GM19372 (cell line): ENCODE data around the gene SAMD8.
"Not testable (repeated sequence)": the region's sequence is repeated elsewhere in the genome, so short reads cannot be mapped to it uniquely, and the experiment has no call there.

ENCODE experiments used
- ATAC-seq: cut with Tn5 transposase; IDR thresholded peaks from one replicate; pipeline ENCODE4 v1.9.1; 2021; ENCODE audit warnings: mild to moderate bottlenecking, low read depth, moderate library complexity; ENCODE audit not compliant: unreplicated experiment

The SAMD8 gene

GRCh38 chr10:75136346-75136745, 24.9 kb downstream of the SAMD8 start:
- no peak for ATAC-seq

GRCh38 chr10:75137533-75138438, 26.3 kb downstream of the SAMD8 start:
- no peak for ATAC-seq

- no peak for ATAC-seq
These were observed 28.8 kb downstream of the SAMD8 start for GRCh38 chr10:75140246-75140645.

DNA sequence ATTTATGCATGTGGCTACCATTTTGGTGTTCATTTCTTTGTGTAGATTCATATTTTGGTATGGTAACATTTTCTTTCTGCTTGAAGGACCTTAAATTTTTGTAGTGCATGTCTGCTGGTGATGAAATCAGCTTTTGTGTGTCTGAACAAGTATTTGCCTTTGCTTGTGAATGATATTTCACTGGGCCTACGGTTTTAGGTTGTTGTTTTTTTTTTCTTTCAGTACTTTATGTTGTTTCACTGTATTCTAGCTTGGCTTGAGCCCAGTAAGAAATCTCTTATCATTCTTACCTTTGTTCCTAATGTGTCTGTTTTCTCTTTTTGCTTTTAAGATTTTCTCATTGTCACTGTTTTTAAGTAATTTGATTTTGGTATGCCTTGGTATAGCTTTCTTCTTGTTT, 31.9 kb downstream of the SAMD8 start:
- no peak for ATAC-seq

- ATAC-seq = no peak
These were observed 34.1 kb downstream of the SAMD8 start for GRCh38 chr10:75145590-75145989.

GRCh38 chr10:75146780-75147179, 35.3 kb downstream of the SAMD8 start:
- no peak for ATAC-seq

- ATAC-seq = no peak
These were observed 39.2 kb downstream of the SAMD8 start for GRCh38 chr10:75150656-75151055.

GRCh38 chr10:75159519-75159918, 48.1 kb downstream of the SAMD8 start:
- ATAC-seq = no peak

DNA sequence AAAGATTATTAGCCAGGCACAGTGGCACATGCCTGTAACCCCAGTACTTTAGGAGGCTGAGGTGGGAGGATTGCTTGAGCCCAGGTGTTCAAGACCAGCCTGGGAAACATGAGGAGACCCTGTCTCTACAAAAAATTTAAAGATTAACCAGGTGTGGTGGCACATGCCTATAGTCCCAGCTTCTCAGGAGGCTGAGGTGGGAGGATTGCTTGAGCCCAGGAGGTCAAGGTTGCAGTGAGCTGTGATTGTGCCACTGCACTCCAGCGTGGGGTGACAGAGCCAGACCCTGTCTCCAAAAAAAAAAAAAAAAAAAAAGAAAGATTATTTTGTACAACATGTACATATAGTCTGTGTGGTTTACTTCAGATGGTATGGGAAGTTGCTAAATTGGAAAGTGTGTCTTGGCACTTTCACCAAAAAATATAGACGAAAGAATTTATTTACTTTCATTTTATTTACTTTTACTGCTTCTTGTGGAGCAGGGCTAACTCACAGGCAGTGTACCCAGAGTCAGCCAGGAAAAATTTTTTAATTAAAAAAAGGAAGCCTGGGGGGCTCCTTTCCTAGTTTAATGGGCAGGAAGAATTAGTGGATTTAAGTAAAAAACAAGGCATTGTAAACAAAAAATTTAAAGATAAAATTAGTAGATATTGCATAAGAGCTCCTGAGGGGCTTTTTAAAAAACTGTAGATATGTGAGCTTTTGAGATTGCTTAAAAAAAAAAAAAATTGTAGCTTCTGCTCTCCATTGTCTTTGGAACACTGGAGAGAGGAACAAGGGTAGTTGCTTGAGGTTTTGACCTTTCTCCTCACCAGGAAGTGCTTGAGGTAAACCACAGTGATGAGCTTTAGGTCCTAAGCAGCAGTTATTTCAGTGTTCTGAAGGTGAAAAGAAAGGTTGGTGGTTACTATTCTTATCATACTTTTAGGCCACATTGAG, 54.5 kb downstream of the SAMD8 start:
- peak; percentile 87 for ATAC-seq

DNA sequence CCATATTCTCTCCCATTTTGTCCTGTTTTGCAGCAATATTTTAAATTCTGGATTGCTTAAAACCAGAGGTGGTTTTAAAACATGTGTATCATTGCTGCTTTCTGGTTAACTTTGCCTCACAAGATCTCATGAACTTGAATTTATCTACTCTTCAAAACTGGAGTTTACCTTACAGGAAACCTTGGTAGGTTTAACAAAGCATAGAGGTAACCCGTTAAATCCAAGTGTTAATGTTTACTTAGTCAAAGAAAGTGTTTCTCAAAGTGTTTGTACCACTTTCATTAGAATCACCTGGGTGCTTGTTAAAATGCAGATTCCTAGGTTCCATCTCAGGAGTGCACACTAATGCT, 55.1 kb downstream of the SAMD8 start:
- peak; percentile 10 for ATAC-seq

GRCh38 chr10:75168275-75168674, 56.8 kb downstream of the SAMD8 start:
- ATAC-seq = no peak

- ATAC-seq = no peak
These were observed 58.8 kb downstream of the SAMD8 start for GRCh38 chr10:75170215-75170614.

DNA sequence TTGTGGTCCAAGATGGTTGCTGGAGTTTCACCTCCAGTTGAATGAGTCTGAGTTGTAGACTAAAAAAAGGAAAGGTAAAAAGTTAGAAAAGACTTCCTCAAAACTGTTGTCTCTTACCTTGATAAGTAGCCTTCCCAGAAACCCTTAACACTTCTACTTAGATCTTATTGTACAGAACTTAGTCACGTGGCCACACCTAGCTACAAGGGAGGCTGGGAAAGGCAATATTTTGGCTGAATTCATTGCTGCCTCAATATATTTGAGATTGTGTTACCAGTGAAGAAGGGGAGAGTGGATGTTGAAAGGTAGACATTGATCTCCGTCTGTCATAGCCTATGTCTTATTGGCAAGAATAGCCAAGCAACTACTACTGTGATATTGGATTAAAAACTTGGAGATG, 63.6 kb downstream of the SAMD8 start:
- no peak for ATAC-seq

DNA sequence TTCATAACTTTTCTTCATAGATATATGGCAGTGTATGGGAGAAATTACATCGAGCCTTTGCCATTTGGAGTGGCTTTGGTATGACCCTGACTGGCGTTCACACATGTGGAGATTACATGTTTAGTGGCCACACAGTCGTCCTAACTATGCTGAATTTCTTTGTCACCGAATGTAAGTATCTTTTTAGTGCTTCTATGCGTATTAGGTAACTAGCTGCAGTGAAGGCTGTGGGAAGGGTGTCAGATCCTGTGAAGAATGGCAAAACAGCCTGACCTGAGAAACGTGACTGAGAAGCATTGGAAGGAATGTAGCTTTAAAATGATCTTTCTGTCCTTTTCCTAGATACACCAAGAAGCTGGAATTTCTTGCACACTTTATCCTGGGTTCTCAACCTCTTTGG, 64.6 kb downstream of the SAMD8 start:
- ATAC-seq = no peak

GRCh38 chr10:75176736-75177135, 65.3 kb downstream of the SAMD8 start:
- ATAC-seq = no peak

DNA sequence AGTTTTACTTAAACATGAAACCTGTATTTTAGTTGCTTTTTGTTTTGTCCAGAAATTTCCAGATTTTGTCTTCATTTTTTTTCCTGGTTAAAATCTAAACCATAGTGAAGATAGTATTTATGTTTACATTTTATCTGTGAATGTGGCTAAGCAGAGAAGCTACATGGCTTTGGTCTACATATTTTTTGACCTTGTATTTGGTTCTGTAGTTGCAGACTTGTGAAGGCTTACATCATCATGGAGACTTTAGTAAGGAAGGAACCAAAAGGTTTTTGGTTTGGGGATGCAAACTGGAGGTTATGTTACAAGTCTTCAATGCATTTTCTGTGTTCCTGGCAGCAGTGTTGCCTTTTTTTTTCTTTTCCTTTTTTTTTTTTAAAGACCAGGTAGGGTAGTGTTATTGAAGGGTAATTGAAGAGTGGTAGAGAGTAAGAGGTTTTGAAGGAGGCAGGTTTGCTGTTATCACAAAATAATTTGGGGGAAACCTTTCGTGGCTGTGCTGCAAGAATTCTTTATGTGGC, 68.3 kb downstream of the SAMD8 start:
- no peak for ATAC-seq

- ATAC-seq = no peak
These were observed 69.1 kb downstream of the SAMD8 start for GRCh38 chr10:75180592-75180991.

- ATAC-seq = no peak
These were observed 69.6 kb downstream of the SAMD8 start for GRCh38 chr10:75181073-75181472.

DNA sequence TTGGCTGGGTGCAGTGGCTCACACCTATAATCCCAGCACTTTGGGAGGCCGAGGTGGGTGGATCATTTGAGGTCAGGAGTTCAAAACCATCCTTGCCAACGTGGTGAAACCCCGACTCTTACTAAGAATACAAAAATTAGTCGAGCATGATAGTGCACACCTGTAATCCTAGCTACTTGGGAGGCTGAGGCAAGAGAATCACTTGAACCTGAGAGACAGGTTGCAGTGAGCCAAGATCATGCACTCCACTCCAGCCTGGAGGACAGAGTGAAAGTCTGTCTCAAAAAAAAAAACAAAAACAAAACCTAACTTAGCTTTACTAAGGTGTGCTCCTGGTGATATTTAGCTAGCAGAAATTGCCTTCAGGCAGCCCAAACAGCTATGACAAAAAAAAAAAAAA, 74.9 kb downstream of the SAMD8 start:
- no peak for ATAC-seq

- ATAC-seq = no peak
These were observed 76.5 kb downstream of the SAMD8 start for GRCh38 chr10:75187961-75188426.

DNA sequence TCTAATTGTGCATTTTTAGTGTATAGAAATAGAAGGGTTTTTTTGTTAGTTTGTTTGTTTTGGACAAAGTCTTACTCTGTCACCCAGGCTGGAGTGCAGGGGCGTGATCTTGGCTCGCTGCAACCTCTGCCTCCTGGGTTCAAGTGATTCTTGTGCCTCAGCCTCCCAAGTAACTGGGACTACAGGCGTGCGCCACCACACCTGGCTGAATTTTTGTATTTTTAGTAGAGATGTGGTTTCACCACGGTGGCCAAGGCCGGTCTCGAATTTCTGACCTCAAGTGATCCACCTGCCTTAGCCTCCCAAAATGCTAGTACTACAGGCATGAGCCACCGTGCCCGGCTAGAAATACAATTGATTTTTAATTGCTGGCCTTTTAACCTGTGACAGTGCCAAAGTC, 77.1 kb downstream of the SAMD8 start:
- not testable (repeated sequence) for ATAC-seq
